ENCODE data around the gene DCDC1. TPM values are rescaled to one million over a fixed set of nuclear protein-coding genes. Genes with fewer than 3 reads are reported as not detected.

DCDC1 gene
- total RNA-seq, 2 experiments from 2014 or later, result 0.21 to 0.27 TPM

DNA sequence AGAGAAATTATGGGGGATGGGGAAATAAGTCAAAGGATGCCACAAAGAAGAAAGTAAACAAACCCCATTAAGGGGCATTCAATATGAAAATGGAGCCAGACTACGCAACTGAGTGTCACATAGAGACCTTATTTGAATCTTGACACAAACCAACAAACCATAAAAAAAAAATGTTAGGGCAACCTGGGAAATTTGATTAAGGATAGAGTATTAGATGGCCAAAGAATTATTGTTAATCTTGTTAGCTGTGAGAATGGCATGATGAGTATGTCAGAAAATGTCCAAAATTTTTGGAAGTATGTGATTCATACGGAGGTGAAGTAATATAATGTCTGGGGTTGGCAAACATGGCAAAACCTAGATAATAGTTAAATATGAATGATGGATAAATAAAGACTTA, 461.3 kb downstream of the DCDC1 start:
- CTCF ChIA-PET, result interaction anchor here (0.7 kb wide), 1 partner anchor 47 kb away, joined by 3 read pairs; no protein-coding TSS in a partner anchor
- H3K27ac Mint-ChIP-seq, result no peak overlapping the region
- H3K36me3 Mint-ChIP-seq, result no peaks in the 10 kb centered on the region
- intact Hi-C loops (cut with micrococcal nuclease), result no loop called here
- POLR2A ChIA-PET, result no interaction called here
- H3K27me3 Mint-ChIP-seq, result no peaks in the 10 kb centered on the region
- no peaks in the 10 kb centered on the region for H3K4me1 Mint-ChIP-seq (ENCODE audit: low read depth)
- no peaks in the 10 kb centered on the region for H3K9me3 Mint-ChIP-seq
- DNase-seq, result no peak
- H3K4me3 Mint-ChIP-seq, result no peak overlapping the region

DNA sequence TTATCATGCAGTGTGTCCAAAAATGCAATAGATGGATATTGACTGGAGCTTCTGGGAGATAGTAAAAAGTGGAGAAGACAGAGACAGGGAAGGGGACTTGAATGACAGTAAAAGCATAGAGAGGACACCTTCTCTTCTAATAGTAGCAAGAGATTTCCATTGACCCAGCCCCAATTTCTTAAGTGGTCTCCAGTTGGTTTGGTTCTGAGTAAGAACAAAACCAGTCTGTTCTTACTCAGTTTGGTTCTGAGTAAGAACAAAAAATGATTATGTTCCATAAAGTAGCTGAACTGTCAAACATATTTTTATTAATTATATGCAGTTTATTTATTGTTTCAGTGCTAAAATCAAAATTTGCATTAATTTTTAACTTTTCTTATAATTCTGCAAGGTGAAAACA, 466.6 kb downstream of the DCDC1 start:
- Mint-ChIP-seq H3K27ac (no peak overlapping the region), H3K27me3 (no peaks in the 10 kb centered on the region), H3K4me3 (no peak overlapping the region), H3K36me3 (no peaks in the 10 kb centered on the region), H3K4me1 (ENCODE audit: low read depth) (no peaks in the 10 kb centered on the region), H3K9me3 (no peaks in the 10 kb centered on the region)
- ChIA-PET POLR2A (interaction anchor here (0.5 to 0.7 kb wide), 2 partner anchors 15 to 203 kb away, joined by 3 read pairs; no protein-coding TSS in a partner anchor), CTCF (no interaction called here)
- intact Hi-C loops (cut with micrococcal nuclease), result no loop called here
- no peak for DNase-seq

DNA sequence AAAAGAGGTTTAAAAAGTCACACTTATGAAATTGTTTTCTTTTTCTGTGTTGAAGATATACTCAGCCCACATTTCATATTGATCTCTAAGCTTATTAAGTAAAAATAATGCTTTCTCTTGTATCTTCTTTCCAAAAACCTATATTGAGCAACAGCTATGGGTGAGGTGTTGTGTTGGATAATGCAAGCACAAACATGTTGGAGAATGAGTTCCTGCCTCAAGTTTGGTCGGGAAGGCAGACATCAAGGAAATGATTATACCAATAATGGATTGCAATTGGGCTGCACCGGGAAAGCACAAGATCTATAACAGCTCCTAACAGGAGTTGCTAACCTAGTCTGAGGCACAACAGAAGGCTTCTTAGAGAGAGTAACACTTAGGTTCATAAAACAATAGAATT, 474.5 kb downstream of the DCDC1 start:
- no peaks in the 10 kb centered on the region for H3K27me3 Mint-ChIP-seq
- no peak overlapping the region for H3K27ac Mint-ChIP-seq
- H3K4me3 Mint-ChIP-seq, result no peak overlapping the region
- intact Hi-C loops (cut with micrococcal nuclease), result no loop called here
- DNase-seq, result no peak
- CTCF ChIA-PET, result no interaction called here
- no peaks in the 10 kb centered on the region for H3K36me3 Mint-ChIP-seq
- no peaks in the 10 kb centered on the region for H3K4me1 Mint-ChIP-seq (ENCODE audit: low read depth)
- no peaks in the 10 kb centered on the region for H3K9me3 Mint-ChIP-seq
- POLR2A ChIA-PET, result no interaction called here

DNA sequence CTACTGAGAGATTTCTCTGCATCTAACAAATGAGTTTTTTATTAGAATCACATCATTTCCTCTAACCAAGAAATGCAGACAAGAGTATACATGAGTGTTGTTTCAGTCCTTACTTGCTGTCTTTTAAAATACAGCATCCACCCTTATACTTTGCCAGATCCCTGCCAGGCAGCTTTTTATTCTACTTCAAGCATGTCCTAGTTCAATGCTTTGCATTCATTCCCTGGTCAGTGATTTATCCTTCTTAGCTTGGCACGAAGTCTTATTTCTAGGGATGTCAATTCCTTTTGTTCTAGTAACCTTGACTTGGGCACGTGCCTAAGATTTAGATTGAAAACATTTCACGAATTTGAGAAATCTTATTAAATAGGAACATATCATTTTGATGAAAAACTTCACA, 476.2 kb downstream of the DCDC1 start:
- ChIA-PET POLR2A (no interaction called here), CTCF (interaction anchor here (1.2 kb wide), 1 partner anchor 24 kb away, joined by 3 read pairs; no protein-coding TSS in a partner anchor)
- H3K9me3 Mint-ChIP-seq, result no peaks in the 10 kb centered on the region

DNA sequence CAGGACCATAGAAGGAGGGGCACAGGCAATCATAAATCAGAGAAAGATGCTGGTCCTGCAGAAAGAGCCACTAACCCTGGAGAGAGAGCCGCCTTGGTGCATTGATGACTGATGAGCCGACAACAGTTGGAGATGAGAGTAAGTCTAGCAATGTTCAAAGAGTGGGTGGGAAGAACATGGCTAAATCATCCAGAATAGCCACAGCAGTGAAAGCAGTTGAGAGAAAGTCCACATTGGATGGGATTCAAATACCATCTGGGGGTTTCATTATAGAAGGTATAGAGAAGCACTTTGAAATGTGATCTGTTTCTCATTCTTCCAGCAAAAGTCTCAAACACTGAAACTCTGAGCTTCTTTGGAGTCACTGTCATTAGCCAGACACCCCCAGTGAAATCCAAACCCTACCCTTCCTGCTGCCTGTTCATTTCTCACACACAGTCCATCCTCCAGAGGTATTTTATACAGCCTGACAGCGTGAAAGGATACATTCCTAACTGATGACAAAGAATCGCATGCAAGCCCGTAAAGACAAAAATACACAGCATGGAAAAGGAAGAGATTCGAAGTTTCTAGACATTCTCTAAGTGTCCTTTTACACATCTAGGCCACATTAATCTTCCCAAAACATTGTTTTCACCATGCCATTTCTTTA, 480.3 kb downstream of the DCDC1 start:
- ChIA-PET POLR2A (no interaction called here), CTCF (no interaction called here)
- Mint-ChIP-seq H3K36me3 (no peaks in the 10 kb centered on the region), H3K4me3 (no peak overlapping the region), H3K9me3 (no peaks in the 10 kb centered on the region), H3K27ac (no peak overlapping the region), H3K4me1 (ENCODE audit: low read depth) (no peaks in the 10 kb centered on the region), H3K27me3 (no peaks in the 10 kb centered on the region)
- intact Hi-C loops (cut with micrococcal nuclease), result no loop called here
- DNase-seq, result no peak

More for the DNA sequence above, 476.2 kb downstream of the DCDC1 start:
- Mint-ChIP-seq H3K4me3 (no peak overlapping the region), H3K27ac (no peak overlapping the region), H3K36me3 (no peaks in the 10 kb centered on the region), H3K27me3 (no peaks in the 10 kb centered on the region), H3K4me1 (ENCODE audit: low read depth) (no peaks in the 10 kb centered on the region)
- intact Hi-C loops (cut with micrococcal nuclease), result no loop called here
- DNase-seq, result no peak

DNA sequence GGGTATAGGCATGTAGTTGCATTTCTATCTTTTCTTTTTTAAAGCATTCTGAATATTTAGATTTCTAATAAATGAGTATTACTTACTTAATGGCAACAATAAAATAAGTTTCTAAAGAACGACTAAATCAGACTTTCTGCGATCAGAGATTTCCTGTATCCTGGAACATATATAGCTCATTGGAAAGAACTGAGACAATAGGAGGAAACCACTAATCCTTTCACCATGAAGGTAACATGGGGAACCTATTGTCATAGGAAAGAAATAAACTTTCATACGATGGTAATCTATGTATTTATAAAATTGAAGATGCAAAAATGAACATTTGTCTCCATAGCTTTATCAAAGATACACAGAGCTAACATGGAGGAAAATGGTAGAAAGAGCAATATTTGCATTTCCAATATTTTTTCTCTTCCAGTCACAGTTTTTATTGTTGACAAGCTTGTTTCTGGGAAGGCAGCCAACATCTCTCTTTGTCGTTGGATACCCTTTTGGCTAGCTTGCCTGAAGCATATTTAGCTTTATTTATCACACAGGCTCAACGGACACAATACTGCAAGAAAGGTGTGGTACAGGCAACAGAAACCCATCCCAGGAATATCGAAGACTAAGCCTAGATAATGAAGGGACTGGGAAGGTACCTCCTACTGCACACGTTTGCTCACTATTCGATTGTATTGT, 490.1 kb downstream of the DCDC1 start:
- intact Hi-C loops (cut with micrococcal nuclease), result no loop called here
- ChIA-PET POLR2A (no interaction called here), CTCF (no interaction called here)
- no peak for DNase-seq
- H3K27me3 Mint-ChIP-seq, result no peaks in the 10 kb centered on the region
- no peak overlapping the region for H3K4me3 Mint-ChIP-seq
- no peaks in the 10 kb centered on the region for H3K4me1 Mint-ChIP-seq (ENCODE audit: low read depth)
- H3K9me3 Mint-ChIP-seq, result no peaks in the 10 kb centered on the region
- no peak overlapping the region for H3K27ac Mint-ChIP-seq
- no peaks in the 10 kb centered on the region for H3K36me3 Mint-ChIP-seq

DNA sequence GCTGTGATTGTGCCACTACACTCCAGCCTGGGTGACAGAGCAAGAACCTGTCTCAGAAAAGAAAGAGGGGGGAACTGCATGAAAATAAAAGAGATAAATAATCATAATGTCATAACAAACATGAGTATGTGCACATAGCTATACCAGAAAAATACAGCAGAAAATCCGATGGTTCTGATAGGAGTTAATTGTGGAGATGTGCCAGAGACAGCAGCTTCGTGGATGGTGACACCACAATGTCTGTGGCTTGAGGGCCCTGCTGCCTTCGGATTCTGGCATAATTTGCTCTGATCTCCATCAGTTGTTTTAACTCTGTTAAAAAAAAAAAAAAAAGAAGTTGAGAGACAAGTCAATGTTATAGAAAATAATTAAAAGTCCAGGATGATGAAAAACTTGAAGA, 491.1 kb downstream of the DCDC1 start:
- H3K4me1 Mint-ChIP-seq (ENCODE audit: low read depth), result no peaks in the 10 kb centered on the region
- H3K4me3 Mint-ChIP-seq, result no peak overlapping the region
- no peaks in the 10 kb centered on the region for H3K27me3 Mint-ChIP-seq
- ChIA-PET POLR2A (no interaction called here), CTCF (no interaction called here)
- H3K36me3 Mint-ChIP-seq, result no peaks in the 10 kb centered on the region
- no peaks in the 10 kb centered on the region for H3K9me3 Mint-ChIP-seq
- H3K27ac Mint-ChIP-seq, result no peak overlapping the region
- no peak for DNase-seq
- intact Hi-C loops (cut with micrococcal nuclease), result no loop called here

DNA sequence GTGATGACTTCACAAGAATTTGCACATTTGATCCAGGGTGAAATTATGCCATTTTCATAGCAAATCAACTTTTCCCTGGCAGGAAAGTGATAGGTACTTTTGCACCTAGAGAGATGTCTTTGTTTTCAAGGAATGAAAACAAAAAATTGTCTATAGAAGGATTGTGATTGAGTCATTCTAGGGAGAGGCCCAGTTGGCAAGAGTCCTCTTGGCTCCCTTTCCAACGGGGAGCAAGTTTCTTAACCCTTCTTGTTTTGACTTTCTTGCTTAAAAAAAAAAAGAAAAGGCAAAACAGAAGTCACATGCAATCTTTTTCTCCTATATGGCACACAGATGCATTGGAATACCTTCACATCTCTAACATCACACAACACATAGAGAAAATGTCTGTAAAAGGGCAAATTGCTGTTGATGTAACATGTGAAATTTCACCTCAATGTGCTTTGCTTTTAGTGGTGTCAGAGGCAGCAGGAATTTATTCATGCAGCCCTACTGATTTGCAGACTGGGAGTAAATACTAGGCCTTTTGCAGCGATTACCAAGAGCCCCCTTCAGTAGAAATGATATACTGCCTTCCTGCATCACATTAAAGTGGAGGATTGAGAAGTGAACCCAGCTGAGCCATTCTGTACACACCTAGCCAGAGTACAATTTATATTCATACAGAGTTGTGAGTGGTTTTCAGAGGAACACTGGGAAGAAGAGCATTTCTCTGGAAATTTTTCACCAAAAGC, 492.7 kb downstream of the DCDC1 start:
- Mint-ChIP-seq H3K4me1 (ENCODE audit: low read depth) (no peaks in the 10 kb centered on the region), H3K9me3 (no peaks in the 10 kb centered on the region), H3K4me3 (no peak overlapping the region), H3K36me3 (no peaks in the 10 kb centered on the region), H3K27me3 (no peaks in the 10 kb centered on the region), H3K27ac (no peak overlapping the region)
- POLR2A ChIA-PET, result no interaction called here
- CTCF ChIA-PET, result no interaction called here
- no peak for DNase-seq
- intact Hi-C loops (cut with micrococcal nuclease), result no loop called here

DNA sequence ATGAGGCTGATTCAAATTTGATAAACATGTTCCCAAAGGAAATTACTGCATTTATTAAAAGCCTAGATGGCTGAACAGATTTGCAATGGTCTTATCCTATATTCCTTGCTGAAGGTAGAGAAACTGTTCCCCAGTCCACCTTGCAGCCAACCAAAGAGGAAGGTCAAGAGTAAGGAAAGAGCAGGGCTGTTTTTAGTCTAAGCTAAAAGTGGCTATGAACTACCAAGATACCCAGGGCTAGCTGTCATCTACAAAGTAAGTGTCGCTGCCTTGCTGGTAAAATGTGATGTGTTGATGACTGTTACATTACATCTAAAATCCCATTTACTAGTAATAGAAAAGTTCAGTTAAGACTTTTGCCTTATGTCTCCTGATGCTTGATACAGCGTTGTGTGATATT, 493.3 kb downstream of the DCDC1 start:
- DNase-seq, result no peak
- H3K27me3 Mint-ChIP-seq, result no peaks in the 10 kb centered on the region
- ChIA-PET POLR2A (no interaction called here), CTCF (no interaction called here)
- intact Hi-C loops (cut with micrococcal nuclease), result no loop called here
- H3K4me3 Mint-ChIP-seq, result no peak overlapping the region
- no peaks in the 10 kb centered on the region for H3K36me3 Mint-ChIP-seq
- no peaks in the 10 kb centered on the region for H3K4me1 Mint-ChIP-seq (ENCODE audit: low read depth)
- H3K27ac Mint-ChIP-seq, result no peak overlapping the region
- H3K9me3 Mint-ChIP-seq, result no peaks in the 10 kb centered on the region

DNA sequence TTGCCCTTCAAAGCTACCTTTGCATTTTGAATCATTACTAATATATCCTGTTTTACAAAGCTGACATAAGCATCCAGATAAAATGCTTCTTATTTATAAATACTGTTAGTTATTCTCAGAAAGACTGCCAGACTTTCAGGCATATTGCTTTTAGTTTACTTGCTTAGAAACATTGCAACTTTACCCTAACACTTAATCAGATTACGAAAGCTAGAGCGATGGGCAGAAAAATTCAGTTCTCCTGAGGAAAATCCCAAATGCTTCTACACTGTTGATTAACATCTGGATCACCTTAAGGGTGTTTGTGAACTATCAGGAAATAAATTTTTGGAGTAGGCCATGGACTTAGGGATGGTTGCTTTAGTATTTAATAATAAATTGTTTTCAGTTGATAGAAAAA, 493.7 kb downstream of the DCDC1 start:
- Mint-ChIP-seq H3K9me3 (no peaks in the 10 kb centered on the region), H3K36me3 (no peaks in the 10 kb centered on the region), H3K4me3 (no peak overlapping the region), H3K27ac (no peak overlapping the region), H3K27me3 (no peaks in the 10 kb centered on the region), H3K4me1 (ENCODE audit: low read depth) (no peaks in the 10 kb centered on the region)
- ChIA-PET POLR2A (no interaction called here), CTCF (no interaction called here)
- intact Hi-C loops (cut with micrococcal nuclease), result no loop called here
- DNase-seq, result no peak

DNA sequence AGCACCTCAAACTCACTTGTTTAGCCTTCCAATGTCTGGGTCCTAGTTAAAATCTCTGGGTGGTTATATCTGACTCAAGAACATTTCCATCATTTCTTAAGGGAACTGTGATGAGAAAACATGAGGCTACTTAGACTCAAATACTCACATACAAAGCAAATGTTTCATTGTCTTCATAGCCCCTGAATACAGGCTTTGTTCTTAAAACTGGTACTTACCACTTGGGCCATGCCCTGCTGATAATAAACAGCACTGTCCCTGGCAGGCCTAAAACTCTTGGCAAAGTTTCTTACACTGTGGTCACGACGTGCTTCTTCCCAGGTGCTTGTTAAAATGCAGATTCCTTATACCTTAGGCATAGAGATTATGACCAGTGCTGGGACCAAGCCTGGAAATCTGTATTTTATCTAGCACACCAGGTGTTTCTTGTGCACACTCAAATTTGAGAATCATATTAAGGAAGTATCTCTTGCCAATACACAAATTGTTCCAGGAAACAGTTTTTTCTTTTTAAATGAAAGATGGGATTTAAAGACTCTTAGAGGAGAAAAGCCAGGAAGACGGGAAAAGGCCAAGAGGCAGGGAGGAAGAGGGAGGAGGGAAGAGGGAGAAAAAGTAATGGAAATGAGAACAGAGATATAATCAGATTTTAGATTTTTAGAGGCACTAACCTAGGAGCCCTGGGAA, 495.5 kb downstream of the DCDC1 start:
- Mint-ChIP-seq H3K36me3 (no peaks in the 10 kb centered on the region), H3K9me3 (no peaks in the 10 kb centered on the region), H3K4me1 (ENCODE audit: low read depth) (no peaks in the 10 kb centered on the region), H3K4me3 (no peak overlapping the region), H3K27ac (no peak overlapping the region), H3K27me3 (no peaks in the 10 kb centered on the region)
- ChIA-PET POLR2A (no interaction called here), CTCF (no interaction called here)
- intact Hi-C loops (cut with micrococcal nuclease), result no loop called here
- DNase-seq, result no peak

DNA sequence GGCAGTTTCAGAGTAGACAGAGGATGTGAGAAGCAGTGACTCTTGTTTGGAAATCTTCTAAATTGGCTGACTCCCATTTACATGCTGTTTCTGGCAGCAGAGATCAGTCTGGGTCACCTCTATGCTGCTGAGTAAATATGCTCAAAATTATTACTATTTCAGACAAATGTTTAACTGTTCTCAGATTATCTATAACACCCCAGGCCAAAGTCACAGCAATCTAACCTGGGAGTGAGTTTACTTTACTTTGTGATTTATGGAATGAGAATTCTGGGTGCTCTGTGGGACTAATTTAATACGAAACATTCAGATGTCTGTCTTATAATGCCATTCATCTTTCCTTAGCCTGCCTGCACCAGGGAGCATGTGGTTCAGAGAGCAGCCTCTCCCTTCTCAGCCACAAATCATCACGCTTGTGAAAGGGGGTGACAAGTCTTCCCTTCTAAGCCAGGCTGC, 500.9 kb downstream of the DCDC1 start:
- no peak overlapping the region for H3K27ac Mint-ChIP-seq

More for the DNA sequence above, 500.9 kb downstream of the DCDC1 start:
- Mint-ChIP-seq H3K36me3 (no peaks in the 10 kb centered on the region), H3K27me3 (no peaks in the 10 kb centered on the region), H3K4me3 (no peak overlapping the region), H3K9me3 (no peaks in the 10 kb centered on the region), H3K4me1 (ENCODE audit: low read depth) (no peaks in the 10 kb centered on the region)
- DNase-seq, result no peak
- POLR2A ChIA-PET, result no interaction called here
- intact Hi-C loops (cut with micrococcal nuclease), result no loop called here
- CTCF ChIA-PET, result no interaction called here
